ENCODE data around the gene RAD51AP2.

GRCh38 chr2:17558878-17559277 is 40.6 kb upstream of the RAD51AP2 start:
- no peak for TF ChIP-seq GATA2 (IDR thresholded peaks at IDR 0.05; ENCODE audit: low read depth, low read length)
- no peak for TF ChIP-seq GATA3 (IDR thresholded peaks at IDR 0.05; ENCODE audit: low read depth, low read length)

All from SH-SY5Y (cell line).